Lower leg skin (tissue), 3 donors: ENCODE data around the gene TSSK6.

Source experiments
- CTCF ChIP-seq, 3 donors: fragments of 450-650 bp; IDR thresholded peaks; one replicate each; pipeline ENCODE4 v1.5.1; 2016; ENCODE audit warnings: antibody characterized with exemption in 3 of 3, mild to moderate bottlenecking in 3 of 3, moderate library complexity in 2 of 3
- POLR2A ChIP-seq, 2 donors: fragments of 450-650 bp; IDR thresholded peaks; one replicate each; pipeline ENCODE4 v1.6.1; 2016 to 2017; ENCODE audit warnings: antibody characterized with exemption in 2 of 2, mild to moderate bottlenecking in 1 of 2, moderate library complexity in 1 of 2

DNA sequence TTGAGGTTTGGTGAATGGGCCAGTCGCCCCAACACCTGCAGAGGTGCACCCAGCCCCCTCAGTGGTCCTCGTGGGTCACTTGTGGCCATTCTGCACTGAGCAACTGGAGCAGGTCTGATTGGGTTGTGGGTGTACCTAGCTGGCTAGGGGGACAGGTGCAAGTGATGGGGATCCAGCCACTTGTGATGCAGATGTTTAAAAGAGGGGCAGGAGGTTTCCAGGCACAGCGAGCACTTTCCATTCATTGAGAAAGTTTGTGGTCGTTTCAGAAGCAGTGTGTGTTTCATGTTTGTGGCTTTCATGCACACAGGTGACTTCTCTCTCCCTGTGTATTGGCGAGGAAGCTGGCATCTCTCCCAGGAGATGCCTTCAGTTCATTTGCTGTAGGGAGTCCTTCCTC lies 34.7 kb downstream of the TSSK6 start:
- TF ChIP-seq CTCF (IDR thresholded peaks at IDR 0.05) (no peak), POLR2A (IDR thresholded peaks at IDR 0.05) (no peak)
